ENCODE measurements around the gene NFYB.
"Not testable (repeated sequence)": the region's sequence is repeated elsewhere in the genome, so short reads cannot be mapped to it uniquely, and the experiment has no call there.

Gene NFYB

DNA sequence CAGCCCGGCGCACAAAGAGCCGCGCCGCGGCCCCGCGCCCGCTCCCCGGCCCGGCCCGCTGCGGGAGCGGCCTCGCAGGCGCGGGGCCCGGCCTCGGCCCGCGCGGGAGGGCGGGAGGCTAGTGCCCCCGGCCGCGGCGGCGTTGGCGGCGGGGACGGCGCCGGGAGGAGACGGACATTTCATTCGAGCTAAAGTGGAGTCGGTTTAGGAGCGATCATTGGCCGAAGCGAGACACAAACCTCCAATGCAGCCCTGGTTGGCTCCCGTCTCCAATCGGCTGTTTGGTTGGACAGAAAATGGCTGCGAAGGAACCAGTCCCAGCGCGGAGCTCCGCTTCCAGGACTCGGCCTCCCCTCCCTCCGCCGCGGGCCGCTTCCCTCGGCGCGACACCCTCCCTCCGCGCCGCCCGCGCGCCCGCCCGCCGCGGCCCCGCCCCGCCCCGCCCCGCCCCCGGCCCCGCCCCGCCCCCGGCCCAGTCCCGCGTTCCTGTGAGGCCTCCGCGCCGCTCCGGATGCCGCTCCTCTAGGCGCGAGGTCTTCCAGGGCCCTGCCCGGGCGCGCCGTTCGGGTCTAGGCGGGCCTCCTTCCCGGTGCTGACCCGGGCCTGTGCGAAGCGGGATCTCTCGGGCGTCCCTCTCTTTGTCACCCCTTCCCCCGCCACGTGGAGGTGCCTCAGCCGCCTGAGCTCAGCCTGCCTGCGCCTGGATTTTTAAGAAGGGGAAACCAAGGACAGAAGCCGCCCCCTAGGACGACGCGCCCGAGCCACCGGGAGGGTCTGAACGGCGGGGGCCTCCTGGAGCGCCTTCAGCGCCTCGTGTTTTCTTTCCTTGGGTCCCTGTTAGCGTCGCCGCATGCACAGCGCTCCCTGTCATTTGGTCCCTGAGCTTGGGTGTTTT is at the start of gene NFYB:
Gene NFYB (minus strand): TSS at position 309 of the 895 bp plus-strand sequence. CDS start 2,757 bp downstream, outside the sequence.
- DNase-seq (ENCODE audit: low spot score), result peak; percentile 98

GRCh38 chr12:104187446-104188155 is 49.6 kb upstream of the NFYB start:
- no peak for DNase-seq (ENCODE audit: low spot score)

GRCh38 chr12:104183443-104183842 is 45.4 kb upstream of the NFYB start:
- no peak for DNase-seq (ENCODE audit: low spot score)

DNA sequence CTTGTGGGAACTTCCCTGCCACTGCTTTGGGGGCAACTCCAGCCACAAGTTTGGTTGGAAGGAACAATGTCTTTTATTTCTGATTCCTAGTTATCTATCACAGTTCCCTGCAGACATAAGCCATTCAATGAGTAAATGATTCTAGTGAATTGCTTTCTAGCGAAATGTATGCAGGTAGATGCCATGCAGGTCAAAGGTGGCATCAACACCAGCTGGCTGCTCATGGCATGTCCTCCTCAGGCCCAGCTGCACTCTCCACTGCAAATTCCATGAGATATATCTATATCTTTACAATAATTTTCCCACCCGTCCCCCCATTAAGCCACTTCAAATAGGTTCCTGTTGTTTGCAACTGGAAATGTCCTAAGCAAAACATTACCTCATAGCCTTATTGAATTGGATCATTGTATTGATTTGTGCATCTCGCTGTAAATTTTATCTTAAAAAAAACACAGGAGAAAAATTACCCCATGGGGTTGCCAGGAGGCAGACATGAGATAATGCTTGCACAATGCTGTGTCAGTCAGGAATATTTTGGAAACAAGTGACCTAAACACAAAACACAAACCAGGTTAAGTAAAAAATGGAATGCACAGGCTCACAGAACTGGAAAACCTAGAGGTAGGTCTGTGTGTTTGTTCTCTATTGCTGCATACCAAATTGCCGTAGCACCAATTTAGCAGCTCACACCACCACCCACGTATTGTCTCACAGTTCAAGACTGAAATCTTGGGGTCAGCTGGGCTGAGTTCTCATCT is 44.8 kb upstream of the NFYB start:
- DNase-seq (ENCODE audit: low spot score), result no peak

DNA sequence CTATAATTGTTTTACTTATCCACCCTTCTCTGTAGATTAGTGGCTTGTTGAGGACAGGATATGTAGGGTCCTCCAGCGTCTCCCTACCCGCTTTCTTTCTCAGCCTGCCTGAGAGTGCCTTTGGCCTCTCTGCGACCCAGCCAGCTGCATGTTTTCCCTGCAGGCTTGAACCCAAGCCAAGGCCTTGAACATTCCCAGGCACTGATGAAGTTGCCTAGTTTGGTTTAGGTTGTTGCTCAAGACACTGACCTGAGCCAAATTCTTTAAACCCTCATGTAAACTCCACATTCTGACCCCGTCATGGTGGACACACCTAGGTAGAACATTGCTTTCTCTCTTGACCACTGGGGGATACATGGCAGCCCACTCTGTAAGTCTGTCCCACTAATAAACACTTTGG is 44.1 kb upstream of the NFYB start:
- DNase-seq (ENCODE audit: low spot score), result peak; percentile 6

DNA sequence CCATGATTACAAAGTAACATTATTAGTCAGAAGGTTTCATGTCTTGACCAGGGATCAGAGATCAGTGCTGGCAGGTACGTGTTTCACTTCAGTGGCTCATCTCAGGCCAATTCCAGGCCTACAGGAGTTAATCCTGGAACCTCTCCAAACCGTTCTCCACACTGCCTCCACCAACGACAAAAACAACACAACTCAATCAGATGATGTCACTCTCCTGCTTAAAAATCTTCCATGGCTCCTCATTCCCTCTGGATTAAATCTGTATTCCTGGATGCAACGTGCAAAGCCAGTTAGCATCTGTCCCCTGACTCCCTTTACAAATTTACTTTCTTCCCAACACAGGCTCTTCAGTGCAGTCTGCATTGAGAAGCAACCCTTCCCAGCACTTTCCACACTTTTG is 43.3 kb upstream of the NFYB start:
- DNase-seq (ENCODE audit: low spot score), result no peak

DNA sequence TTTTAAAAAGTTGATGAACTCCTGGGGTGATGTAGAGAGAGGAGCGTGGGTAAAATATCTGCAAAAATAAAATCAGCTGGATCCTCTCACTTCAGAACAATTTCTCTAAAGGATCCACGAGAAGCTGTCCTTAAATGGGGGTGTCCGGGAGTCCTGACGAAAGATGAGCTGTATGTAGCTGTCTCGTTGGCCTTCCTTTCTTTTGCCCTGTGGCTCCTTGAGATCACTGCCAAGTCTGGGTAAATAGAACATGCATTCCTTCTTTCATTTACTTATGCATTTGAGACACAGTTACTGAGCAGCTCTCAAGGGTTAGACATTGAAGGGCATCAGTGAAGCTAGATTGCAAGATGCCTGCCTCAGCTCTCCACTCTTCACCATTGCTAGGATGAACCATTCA is 42.4 kb upstream of the NFYB start:
- DNase-seq (ENCODE audit: low spot score), result no peak

DNA sequence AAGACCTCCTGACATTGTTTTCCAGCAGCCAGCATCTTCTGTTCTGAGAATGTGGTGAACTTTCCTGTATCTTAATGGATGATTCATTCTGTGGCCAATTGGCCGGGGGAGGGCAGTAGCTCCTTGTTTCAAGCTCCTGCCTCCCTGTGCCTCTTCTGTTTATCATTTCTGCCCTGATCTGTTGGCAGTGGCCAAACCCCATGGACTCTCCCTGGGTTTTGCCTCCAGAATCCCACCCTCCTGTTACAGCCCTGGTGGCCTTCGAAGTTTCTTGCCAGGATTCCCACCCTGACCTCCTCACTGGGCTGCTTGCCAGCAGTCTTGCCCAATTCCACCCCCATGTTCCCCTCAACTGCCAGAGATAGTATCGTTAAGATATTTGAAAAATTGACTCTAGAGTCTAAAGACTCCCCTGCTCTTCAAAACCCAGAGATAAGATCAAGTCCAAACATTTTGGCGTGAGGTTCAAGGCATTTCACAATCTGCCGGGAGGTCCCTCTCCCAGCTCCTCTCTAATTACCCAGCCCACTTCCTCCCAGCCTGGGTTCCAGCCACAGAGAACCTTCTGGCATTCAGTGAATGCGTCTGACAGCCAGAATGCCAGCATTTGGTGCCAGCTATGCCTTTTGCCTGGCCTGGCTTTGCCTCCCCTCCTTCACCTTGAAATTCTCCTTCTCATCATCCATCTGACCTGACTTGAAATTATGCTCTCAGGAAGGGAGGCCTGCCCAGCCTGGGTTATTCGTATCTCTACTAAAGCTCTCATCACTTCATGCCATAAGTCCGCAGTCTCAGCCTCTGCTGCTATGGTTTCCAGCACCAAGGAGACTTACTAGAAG is 39.9 kb upstream of the NFYB start:
- peak; percentile 83 for DNase-seq (ENCODE audit: low spot score)

DNA sequence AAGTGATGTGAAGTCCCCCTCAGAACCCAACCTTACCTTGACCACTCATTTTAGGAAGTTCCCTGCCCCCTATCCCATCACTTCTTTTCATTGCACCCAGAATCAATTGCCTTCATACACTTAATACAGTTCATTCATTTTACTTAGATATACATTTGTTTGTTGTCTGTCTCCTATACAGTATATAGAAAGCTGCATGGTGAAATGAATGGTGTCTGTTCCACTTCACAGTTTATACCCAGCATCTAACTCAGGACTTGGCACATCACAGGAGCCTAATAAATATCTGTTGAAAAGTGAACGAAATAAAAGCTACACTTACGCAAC is 39.3 kb upstream of the NFYB start:
- no peak for DNase-seq (ENCODE audit: low spot score)

DNA sequence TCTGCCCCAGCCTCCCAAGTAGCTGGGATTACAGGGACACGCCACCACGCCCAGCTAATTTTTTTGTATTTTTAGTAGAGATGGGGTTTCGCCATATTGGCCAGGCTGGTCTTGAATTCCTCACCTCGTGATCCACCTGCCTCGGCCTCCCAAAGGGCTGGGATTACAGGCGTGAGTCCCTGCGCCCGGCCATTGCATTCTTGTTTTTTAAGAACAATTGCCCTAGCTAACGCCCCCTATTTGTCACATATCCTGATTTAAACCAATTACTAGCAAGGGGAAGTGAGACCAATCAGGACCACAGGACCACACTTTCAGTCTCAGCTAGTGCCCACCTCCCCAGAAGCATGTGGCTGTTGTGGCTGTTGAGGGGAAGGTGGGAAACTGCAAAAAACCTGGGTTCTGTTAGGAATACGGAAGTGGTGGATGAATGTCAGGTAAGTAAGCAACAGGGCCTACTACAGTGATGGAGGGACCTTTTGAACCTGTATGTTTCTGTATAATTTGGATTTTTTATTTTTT is 37.8 kb upstream of the NFYB start:
- no peak for DNase-seq (ENCODE audit: low spot score)

DNA sequence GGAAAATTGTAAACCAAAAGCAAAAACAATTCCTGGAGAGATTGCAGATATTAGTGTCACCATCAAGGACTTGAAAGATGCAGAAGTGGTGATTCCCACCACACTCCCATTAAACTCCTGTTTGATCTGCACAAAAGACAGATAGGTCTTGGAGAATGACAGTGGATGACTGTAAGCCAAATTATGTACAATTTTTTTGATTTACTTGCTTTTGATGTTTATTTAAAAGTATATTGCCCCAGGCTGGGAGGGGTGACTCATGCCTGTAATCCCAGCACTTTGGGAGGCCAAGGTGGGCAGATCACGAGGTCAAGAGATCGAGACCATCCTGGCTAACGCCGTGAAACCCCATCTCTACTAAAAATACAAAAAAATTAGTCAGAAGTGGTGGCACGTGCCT is 35.8 kb upstream of the NFYB start:
- not testable (repeated sequence) for DNase-seq (ENCODE audit: low spot score)

DNA sequence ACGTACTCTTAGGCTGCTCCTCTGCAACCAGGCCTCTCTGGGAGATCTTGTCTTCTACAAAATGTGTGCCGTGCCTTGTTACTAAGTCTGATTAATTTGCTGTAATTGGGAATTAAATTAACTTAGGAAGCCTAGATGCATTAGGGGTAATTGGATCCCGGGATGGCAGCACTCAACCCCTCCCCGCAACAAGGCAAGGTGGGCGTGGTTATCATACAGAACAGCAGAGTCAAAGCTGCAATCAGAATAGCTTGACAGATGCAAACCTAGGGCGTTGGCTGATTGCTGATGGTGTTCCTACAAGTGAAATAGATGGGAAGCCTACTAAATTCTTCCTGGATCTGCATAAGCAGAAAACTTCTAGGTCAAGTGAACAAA is 34.5 kb upstream of the NFYB start:
- no peak for DNase-seq (ENCODE audit: low spot score)

DNA sequence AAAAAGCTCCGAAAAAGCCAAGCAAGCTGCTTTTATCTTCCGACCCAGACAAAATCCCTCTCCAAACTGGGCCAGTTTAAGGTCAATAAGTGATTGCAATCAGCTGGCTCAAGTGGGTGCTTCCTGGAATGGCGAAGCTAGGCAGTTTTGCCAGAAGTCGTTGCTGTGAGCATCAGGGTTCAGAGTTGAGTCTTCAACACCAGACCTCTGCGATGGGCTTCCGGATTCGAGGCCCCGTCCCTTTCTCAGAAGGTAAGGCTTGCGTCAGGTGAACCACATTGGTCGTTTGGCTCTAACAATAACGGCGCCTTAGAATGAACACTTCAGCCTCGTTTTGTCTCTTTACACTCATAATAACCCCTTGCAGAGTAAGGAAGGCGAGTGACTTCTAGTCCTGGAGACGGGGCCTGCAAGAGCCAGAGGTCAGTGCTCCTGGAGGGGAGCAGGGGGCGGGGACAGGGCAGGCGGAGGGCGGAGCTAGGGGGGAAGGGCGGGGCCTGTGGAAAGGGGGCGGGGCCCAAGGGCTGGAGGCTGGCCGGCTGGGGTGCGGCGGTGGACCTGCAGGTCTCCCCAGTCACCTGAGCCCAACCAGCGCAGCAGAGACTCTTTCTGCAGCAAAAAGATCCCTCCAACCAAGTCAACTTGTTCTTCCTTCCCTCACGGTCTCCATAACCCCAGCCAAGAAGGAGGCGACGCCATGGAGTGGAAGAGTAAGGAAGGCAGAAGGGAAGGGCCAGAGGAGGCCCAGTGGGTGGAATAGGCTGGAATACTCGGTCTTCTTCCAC is 34.0 kb upstream of the NFYB start:
- no peak for DNase-seq (ENCODE audit: low spot score)

GRCh38 chr12:104168596-104168995 is 30.6 kb upstream of the NFYB start:
- DNase-seq (ENCODE audit: low spot score), result no peak

DNA sequence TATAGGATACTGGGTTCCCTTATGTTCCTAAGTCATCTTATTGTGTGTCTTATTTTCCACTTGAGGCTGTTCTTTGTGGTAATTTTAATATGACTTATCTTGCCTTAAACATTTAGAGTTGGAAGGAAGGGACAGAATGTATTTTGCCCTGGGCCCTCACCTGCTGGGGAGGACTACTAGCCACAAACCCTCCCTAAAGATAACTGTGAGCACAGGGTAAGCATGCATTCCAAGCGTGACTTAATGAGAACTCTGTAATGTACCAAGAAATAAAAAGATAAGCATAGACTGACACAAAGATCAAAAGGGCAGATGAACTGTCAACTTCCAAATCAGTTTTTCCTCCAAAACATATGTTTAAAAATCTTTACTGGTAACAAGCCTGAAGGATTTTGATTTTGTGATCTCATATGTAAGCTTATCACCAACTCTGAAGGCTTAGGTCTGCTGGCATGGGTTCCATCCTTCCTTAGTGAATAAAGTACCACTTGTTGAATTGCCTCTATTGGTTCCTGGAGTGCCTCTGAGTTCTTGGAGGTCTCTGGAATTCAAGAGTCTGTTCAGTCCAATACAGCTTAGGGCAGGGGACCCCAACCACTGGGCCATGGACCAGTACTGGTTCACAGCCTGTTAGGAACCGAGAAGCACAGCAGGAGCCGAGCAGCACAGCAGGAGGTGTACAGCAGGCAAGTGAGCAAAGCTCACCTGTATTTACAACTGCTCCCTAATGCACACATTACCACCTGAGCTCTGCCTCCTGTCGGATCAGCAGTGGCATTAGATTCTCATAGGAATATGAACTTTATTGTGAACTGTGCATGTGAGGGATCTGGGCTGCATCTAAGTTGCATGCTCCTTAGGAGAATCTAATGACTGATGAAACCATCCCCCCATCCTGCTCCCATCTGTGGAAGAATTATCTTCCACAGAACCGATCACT is 29.8 kb upstream of the NFYB start:
- no peak for DNase-seq (ENCODE audit: low spot score)

DNA sequence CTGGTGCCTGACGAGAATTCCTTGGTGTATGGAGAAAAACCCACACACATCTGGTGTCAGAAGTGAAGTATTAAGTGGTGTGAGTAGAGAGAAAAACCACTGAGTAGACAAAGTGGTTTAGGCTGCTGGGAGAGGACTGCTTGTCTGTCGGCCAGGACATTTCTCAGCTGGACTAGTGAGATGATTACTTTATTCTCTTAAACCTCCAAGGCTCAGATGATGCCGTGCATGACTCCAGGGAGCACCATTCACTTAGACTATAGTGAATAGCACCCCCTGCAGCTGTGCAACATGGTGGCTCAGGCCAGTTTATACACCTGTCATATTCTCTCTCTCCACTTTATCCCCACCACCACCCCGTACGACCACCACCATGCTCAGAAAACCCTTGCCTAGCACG is 28.5 kb upstream of the NFYB start:
- no peak for DNase-seq (ENCODE audit: low spot score)

DNA sequence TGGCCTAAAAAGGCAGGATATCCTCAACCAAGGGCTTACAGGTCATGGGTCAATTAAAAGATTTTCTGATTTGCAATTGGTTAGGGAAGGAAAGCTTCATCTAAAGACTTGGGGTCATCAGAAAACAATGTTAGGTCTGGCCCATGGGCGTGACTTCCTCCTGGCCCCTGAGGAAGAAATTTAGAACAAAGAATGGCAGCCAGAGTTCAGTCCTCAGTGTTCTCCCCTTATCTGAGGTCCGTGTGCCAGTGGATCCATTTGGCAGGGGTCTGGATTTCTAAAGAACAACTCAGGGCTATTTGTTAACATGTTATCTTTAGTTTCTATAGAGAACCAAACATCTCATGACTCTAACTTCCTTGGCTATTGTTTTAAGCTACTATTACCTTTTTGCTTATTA is 27.8 kb upstream of the NFYB start:
- no peak for DNase-seq (ENCODE audit: low spot score)

GRCh38 chr12:104164634-104165033 is 26.6 kb upstream of the NFYB start:
- no peak for DNase-seq (ENCODE audit: low spot score)

- DNase-seq (ENCODE audit: low spot score), result no peak
These were observed 25.6 kb upstream of the NFYB start for GRCh38 chr12:104163631-104164030.

DNA sequence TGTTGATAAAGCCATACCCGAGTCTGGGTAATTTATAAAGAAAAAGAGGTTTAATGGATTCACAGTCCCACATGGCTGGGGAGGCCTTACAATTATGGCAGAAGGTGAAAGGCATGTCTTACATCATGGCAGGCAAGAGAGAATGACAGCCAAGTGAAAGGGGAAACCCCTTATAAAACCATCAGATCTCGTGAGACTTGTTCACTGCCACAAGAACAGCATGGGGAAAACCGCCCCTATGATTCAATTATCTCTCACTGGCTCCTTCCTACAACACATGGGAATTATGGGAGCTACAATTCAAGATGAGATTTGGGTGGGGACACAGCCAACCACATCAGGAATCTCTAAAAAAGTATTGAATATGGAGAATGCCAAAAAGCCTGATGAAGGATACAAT is 25.0 kb upstream of the NFYB start:
- DNase-seq (ENCODE audit: low spot score), result not testable (repeated sequence)
